ENCODE data around the gene ABLIM3.

The ABLIM3 gene

GRCh38 chr5:149141224-149141956 is at the start of gene ABLIM3:
ABLIM3 (plus strand) TSS chr5:149141493; CDS start chr5:149142096, 603 bp downstream.
- DNase-seq = peak; percentile 77

GRCh38 chr5:149093625-149094024 is 47.7 kb upstream of the ABLIM3 start:
- no peak for DNase-seq

GRCh38 chr5:149094996-149095395 is 46.3 kb upstream of the ABLIM3 start:
- no peak for DNase-seq

GRCh38 chr5:149099920-149100319 is 41.4 kb upstream of the ABLIM3 start:
- no peak for DNase-seq

GRCh38 chr5:149100331-149100730 is 41.0 kb upstream of the ABLIM3 start:
- DNase-seq = no peak

GRCh38 chr5:149108651-149109280 is 32.5 kb upstream of the ABLIM3 start:
- DNase-seq = no peak

GRCh38 chr5:149110406-149110805 is 30.9 kb upstream of the ABLIM3 start:
- DNase-seq = no peak

- DNase-seq = no peak
Measured at GRCh38 chr5:149113669-149114068, 27.6 kb upstream of the ABLIM3 start.

- DNase-seq = peak; percentile 67
Measured at GRCh38 chr5:149114403-149115312, 26.6 kb upstream of the ABLIM3 start.

- DNase-seq = no peak
Measured at GRCh38 chr5:149117970-149118369, 23.3 kb upstream of the ABLIM3 start.

GRCh38 chr5:149118463-149118862 is 22.8 kb upstream of the ABLIM3 start:
- DNase-seq = peak; percentile 42

- DNase-seq = no peak
Measured at GRCh38 chr5:149121145-149121544, 20.1 kb upstream of the ABLIM3 start.

GRCh38 chr5:149123211-149123610 is 18.1 kb upstream of the ABLIM3 start:
- peak; percentile 48 for DNase-seq

- peak; percentile 9 for DNase-seq
Measured at GRCh38 chr5:149125386-149125891, 15.9 kb upstream of the ABLIM3 start.

GRCh38 chr5:149126906-149127305 is 14.4 kb upstream of the ABLIM3 start:
- no peak for DNase-seq

GRCh38 chr5:149127394-149127955 is 13.8 kb upstream of the ABLIM3 start:
- no peak for DNase-seq

GRCh38 chr5:149128023-149128875 is 13.0 kb upstream of the ABLIM3 start:
- peak; percentile 37 for DNase-seq

- no peak for DNase-seq
Measured at GRCh38 chr5:149129181-149129580, 12.1 kb upstream of the ABLIM3 start.

- no peak for DNase-seq
Measured at GRCh38 chr5:149130121-149130914, 11.0 kb upstream of the ABLIM3 start.

- no peak for DNase-seq
Measured at GRCh38 chr5:149132474-149132873, 8.8 kb upstream of the ABLIM3 start.
